ENCODE measurements around the gene SYF2.

SYF2 gene

GRCh38 chr1:25187077-25187476, 45.2 kb downstream of the SYF2 start:
- no peaks in the 10 kb centered on the region for H3K9me3 ChIP-seq
- H3K27me3 ChIP-seq, result no peaks in the 10 kb centered on the region
- no peaks in the 10 kb centered on the region for H3K4me1 ChIP-seq (ENCODE audit: control insufficient read depth in 1 of 2, insufficient read depth in 1 of 2, low read depth in 1 of 2, low read length in 1 of 2)
- TF ChIP-seq, protein P1, sequence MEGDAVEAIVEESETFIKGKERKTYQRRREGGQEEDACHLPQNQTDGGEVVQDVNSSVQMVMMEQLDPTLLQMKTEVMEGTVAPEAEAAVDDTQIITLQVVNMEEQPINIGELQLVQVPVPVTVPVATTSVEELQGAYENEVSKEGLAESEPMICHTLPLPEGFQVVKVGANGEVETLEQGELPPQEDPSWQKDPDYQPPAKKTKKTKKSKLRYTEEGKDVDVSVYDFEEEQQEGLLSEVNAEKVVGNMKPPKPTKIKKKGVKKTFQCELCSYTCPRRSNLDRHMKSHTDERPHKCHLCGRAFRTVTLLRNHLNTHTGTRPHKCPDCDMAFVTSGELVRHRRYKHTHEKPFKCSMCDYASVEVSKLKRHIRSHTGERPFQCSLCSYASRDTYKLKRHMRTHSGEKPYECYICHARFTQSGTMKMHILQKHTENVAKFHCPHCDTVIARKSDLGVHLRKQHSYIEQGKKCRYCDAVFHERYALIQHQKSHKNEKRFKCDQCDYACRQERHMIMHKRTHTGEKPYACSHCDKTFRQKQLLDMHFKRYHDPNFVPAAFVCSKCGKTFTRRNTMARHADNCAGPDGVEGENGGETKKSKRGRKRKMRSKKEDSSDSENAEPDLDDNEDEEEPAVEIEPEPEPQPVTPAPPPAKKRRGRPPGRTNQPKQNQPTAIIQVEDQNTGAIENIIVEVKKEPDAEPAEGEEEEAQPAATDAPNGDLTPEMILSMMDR (IDR thresholded peaks at IDR 0.05), result no peak
- no peak overlapping the region for H3K27ac ChIP-seq
- no peaks in the 10 kb centered on the region for H3K36me3 ChIP-seq
- H3K4me3 ChIP-seq (ENCODE audit: low read depth in 1 of 2, low read length in 1 of 2), result no peak overlapping the region

DNA sequence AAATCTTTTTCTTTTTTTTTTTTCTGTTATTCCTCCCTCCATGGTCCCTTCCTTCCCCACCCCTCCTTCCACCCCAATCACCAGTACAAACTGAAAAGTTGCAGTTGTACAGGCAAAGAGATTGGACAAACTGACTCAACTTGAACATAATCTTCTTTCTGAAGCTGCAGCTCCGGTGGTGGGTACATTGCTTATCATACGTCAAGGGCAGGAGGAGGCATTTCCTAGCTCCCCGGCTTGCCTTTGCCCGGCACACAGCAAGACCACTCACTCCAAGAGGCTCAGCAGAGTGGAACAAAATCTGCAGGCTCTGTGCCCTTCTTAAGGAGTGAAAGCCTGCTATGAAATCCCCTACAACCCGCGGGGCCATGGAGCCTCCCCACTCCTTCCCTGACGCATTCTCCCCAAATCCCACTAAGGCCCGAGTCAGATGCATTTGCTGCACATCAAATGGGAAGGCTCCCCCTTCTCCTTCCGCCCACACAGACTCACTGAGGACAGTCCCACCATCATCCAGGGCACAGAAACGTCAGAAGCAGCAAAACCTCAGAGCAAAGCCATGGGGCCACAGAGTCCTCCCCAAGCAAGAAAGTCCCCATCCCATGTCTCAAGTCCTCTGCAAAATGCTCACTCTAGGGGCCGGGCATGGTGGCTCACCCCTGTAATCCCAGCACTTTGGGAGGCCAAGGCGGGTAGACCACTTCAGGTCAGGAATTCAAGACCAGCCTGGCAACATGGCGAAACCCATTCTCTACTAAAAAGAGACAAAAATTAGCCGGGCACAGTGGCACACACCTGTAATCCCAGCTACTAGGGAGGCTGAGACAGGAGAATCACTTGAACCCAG, 45.9 kb downstream of the SYF2 start:
- Histone ChIP-seq H3K36me3 (no peaks in the 10 kb centered on the region), H3K4me1 (ENCODE audit: control insufficient read depth in 1 of 2, insufficient read depth in 1 of 2, low read depth in 1 of 2, low read length in 1 of 2) (no peaks in the 10 kb centered on the region), H3K4me3 (ENCODE audit: low read depth in 1 of 2, low read length in 1 of 2) (no peak overlapping the region), H3K27ac (no peak overlapping the region), H3K27me3 (no peaks in the 10 kb centered on the region), H3K9me3 (no peaks in the 10 kb centered on the region)
- TF ChIP-seq, protein P1 (IDR thresholded peaks at IDR 0.05), result no peak

DNA sequence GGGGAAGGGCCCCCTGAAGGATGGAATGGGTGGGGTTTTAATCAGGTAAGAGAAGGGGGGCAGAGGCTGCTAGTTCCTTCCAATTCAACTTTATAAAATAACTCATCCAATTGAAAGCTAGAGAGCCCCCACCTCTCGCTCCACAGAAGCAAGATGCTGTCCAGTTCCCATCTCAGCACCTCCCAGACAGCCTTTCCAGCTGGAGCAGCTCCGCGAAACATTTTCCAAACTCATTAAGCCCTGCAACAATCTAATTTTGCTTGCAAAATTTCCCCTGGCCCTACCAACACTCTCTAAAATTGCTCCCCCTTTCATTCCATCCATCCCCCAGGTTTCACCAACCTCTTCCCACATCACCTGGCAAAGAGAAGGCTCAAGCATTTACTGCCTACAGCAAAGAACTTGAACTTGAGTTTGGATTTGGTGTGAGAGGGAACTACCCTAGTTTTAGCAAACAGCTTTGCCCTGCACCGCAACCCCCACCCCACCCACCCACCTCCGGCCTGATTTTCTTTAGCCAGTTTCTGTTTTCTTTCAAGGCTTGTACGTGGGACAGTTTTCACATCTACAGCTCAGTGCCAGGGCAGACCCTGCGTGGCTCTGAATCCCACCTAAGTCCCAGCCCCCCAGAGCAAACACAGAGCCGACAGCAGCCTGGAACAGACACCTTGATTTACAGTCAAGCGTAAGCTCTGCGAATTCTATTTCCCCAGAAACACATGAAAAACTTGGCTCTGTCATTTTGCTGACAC, 46.7 kb downstream of the SYF2 start:
- no peaks in the 10 kb centered on the region for H3K9me3 ChIP-seq
- H3K4me3 ChIP-seq (ENCODE audit: low read depth in 1 of 2, low read length in 1 of 2), result no peak overlapping the region
- no peaks in the 10 kb centered on the region for H3K36me3 ChIP-seq
- no peak overlapping the region for H3K27ac ChIP-seq
- no peaks in the 10 kb centered on the region for H3K4me1 ChIP-seq (ENCODE audit: control insufficient read depth in 1 of 2, insufficient read depth in 1 of 2, low read depth in 1 of 2, low read length in 1 of 2)
- TF ChIP-seq, protein P1 (IDR thresholded peaks at IDR 0.05), result no peak
- no peaks in the 10 kb centered on the region for H3K27me3 ChIP-seq

DNA sequence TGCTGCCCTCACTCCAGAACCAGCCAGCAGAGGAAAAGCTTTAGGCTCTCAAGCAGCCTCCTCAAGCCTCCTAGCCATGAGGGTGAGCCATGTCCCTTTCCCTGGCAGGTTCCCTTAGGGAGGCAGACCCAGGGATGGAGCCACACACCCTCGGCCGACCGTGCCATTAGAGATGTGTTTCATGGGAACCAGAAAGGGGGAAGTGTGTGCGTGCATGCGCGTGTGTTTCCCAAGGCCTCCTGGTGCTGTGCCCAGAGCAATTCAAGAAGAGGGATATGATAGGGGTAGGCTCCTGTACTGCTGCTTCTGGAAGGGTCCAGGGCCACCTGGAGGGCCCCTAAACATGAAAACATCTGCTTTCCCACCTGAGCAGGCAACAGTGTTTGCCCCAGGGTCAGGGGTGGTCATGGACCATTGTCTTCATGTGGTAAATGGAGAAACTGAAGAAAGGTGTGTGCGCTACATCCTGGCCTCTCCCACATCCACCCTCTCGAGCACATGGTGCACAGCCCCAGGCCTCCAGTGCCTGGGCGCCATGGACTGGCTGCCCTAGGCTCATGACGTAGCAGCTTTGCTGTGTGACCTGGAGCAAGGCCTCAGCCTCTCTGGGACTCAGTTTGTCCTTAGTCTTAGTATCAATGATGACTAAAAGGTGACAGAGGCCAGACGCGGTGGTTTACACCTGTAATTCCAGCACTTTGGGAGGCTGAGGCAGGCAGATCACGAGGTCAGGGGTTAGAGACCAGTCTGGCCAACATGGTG, 48.1 kb downstream of the SYF2 start:
- H3K9me3 ChIP-seq, result no peaks in the 10 kb centered on the region
- no peaks in the 10 kb centered on the region for H3K27me3 ChIP-seq
- H3K36me3 ChIP-seq, result no peaks in the 10 kb centered on the region
- H3K4me1 ChIP-seq (ENCODE audit: control insufficient read depth in 1 of 2, insufficient read depth in 1 of 2, low read depth in 1 of 2, low read length in 1 of 2), result no peaks in the 10 kb centered on the region
- no peak overlapping the region for H3K27ac ChIP-seq
- TF ChIP-seq, protein P1 (IDR thresholded peaks at IDR 0.05), result no peak
- no peak overlapping the region for H3K4me3 ChIP-seq (ENCODE audit: low read depth in 1 of 2, low read length in 1 of 2)

DNA sequence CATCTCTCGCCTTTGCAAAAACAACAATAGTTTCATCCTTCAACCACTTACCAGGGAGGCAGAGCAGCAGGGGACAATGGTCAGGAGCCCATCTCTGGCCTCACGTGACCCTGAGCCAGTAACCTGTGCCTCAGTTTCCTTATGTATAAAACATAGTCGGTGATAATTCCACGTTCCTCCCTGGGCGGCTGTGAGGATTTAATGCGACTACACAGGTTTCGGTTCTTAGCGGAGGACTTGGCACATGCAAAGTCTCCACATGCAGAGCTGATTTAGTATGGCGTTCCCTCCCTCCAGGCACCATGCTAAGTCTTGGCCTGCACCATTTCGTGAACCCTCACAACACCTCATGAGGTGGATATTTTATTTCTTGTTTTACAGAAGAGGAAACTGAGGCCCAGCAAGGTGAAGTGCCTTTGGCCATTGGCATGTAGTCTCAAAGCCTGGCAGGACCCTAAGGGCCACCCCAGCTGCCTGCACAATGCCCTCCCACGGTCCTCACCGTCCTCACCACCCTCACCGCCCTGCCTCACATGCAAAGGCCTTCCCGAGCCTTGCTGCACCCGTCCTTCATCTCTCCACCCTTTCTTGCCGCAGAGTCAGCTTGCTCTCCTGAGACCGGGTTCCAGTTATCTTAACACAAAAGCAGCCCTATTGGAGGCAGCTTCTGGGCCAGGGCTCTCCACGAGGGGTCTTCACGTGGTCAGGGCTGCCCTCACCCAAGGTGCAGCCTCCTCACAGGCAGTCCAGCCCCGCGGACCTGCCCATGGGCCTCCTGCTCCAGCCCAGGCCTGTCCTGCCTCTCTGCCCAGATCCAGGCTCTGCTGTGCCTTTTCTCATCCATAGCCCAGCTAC, 48.9 kb downstream of the SYF2 start:
- no peaks in the 10 kb centered on the region for H3K4me1 ChIP-seq (ENCODE audit: control insufficient read depth in 1 of 2, insufficient read depth in 1 of 2, low read depth in 1 of 2, low read length in 1 of 2)
- no peak overlapping the region for H3K27ac ChIP-seq
- no peaks in the 10 kb centered on the region for H3K27me3 ChIP-seq
- H3K9me3 ChIP-seq, result no peaks in the 10 kb centered on the region
- TF ChIP-seq, protein P1 (IDR thresholded peaks at IDR 0.05), result no peak
- H3K36me3 ChIP-seq, result no peaks in the 10 kb centered on the region
- H3K4me3 ChIP-seq (ENCODE audit: low read depth in 1 of 2, low read length in 1 of 2), result no peak overlapping the region

Data from neutrophil (primary cell).